Hepatocyte (in vitro differentiated cells): ENCODE measurements around the gene SDK1. TPM values are rescaled to one million over a fixed set of nuclear protein-coding genes. Genes with fewer than 3 reads are reported as not detected.

Source experiments
- DNase-seq: peaks from one replicate; pipeline ENCODE4 v3.0.0-alpha.2; 2016; ENCODE audit warnings: low spot score
- H2AFZ ChIP-seq: fragments of 200-600 bp; sonication (generic); 2 replicates; pipeline ENCODE4 v1.6.0; 2016; ENCODE audit warnings: antibody characterized with exemption, mild to moderate bottlenecking
- H3K27ac ChIP-seq: fragments of 200-600 bp; sonication (generic); 2 replicates; pipeline ENCODE4 v1.5.1; 2016; ENCODE audit warnings: mild to moderate bottlenecking
- H3K27me3 ChIP-seq: fragments of 200-600 bp; sonication (generic); 2 replicates; pipeline ENCODE4 v1.6.1; 2016
- H3K36me3 ChIP-seq: fragments of 200-600 bp; sonication (generic); replicated peaks from 2 replicates; pipeline ENCODE4 v1.5.1; 2016; ENCODE audit warnings: low read depth; ENCODE audit not compliant: insufficient read depth
- H3K4me1 ChIP-seq: fragments of 200-600 bp; sonication (generic); 2 replicates; pipeline ENCODE4 v1.5.1; 2016; ENCODE audit warnings: mild to moderate bottlenecking, moderate library complexity; ENCODE audit not compliant: insufficient read depth
- H3K4me2 ChIP-seq: fragments of 200-600 bp; sonication (generic); 2 replicates; pipeline ENCODE4 v1.6.0; 2016
- H3K4me3 ChIP-seq: fragments of 200-600 bp; sonication (generic); 2 replicates; pipeline ENCODE4 v1.5.1; 2016; ENCODE audit warnings: mild to moderate bottlenecking
- H3K79me2 ChIP-seq: fragments of 200-600 bp; sonication (generic); 2 replicates; pipeline ENCODE4 v1.6.0; 2017; ENCODE audit warnings: mild to moderate bottlenecking
- H3K9me2 ChIP-seq: fragments of 200-600 bp; sonication (generic); replicated peaks from 2 replicates; pipeline ENCODE4 v1.6.0; 2017; ENCODE audit warnings: mild to moderate bottlenecking; ENCODE audit not compliant: insufficient read depth
- H3K9me3 ChIP-seq: fragments of 200-600 bp; sonication (generic); 2 replicates; pipeline ENCODE4 v1.5.1; 2016; ENCODE audit warnings: low read depth, mild to moderate bottlenecking
- H4K20me1 ChIP-seq: fragments of 200-600 bp; sonication (generic); 2 replicates; pipeline ENCODE4 v1.6.0; 2016; ENCODE audit warnings: mild to moderate bottlenecking; ENCODE audit not compliant: insufficient read depth, poor library complexity, severe bottlenecking
- CTCF ChIP-seq: fragments of 200-600 bp; sonication (generic); IDR thresholded peaks from 2 replicates; pipeline ENCODE4 v1.5.1; 2016; ENCODE audit warnings: antibody characterized with exemption, mild to moderate bottlenecking; ENCODE audit not compliant: poor library complexity
- EZH2 ChIP-seq: fragments of 200-600 bp; sonication (generic); IDR thresholded peaks from 2 replicates; pipeline ENCODE4 v1.6.1; 2016; ENCODE audit warnings: antibody characterized with exemption, mild to moderate bottlenecking, borderline replicate concordance
- EZH2phosphoT487 ChIP-seq: fragments of 200-600 bp; sonication (generic); IDR thresholded peaks from one replicate; pipeline ENCODE4 v1.6.1; 2018; ENCODE audit warnings: antibody characterized with exemption, mild to moderate bottlenecking, low read depth, moderate library complexity; ENCODE audit not compliant: unreplicated experiment, severe bottlenecking
- WGBS: methylation state at CpG from one replicate; pipeline ENCODE4 v1.1.6; 2016; ENCODE audit warnings: low lambda C conversion rate; ENCODE audit errors: missing lambda C conversion rate; 5-methylcytosine and 5-hydroxymethylcytosine counted together
- polyA plus RNA-seq: library from polyadenylated mRNA; unstranded; fragments of >200 nt; fragmentation: Nextera tagmentation; extraction: Ambion mirVana; gene quantifications from 2 replicates; pipeline ENCODE4 v1.2.1, GENCODE V29; 2016
- total RNA-seq: library from RNA; depleted of rRNA; stranded (reverse); fragments of >200 nt; gene quantifications from 2 replicates; pipeline ENCODE4 v1.2.3, GENCODE V29; 2014

SDK1 gene
- total and polyA plus RNA-seq, 2 experiments from 2014 or later = 4.3 to 10.0 TPM

- no peak for TF ChIP-seq EZH2phosphoT487
- no peak for TF ChIP-seq EZH2
- no peak for TF ChIP-seq CTCF
- H3K4me2 ChIP-seq = no peak overlapping the region
- H3K27ac ChIP-seq = no peak overlapping the region
- no peaks in the 10 kb centered on the region for H3K79me2 ChIP-seq
- no peaks in the 10 kb centered on the region for H3K9me2 ChIP-seq
- H2AFZ ChIP-seq = no peak overlapping the region
- no peaks in the 10 kb centered on the region for H4K20me1 ChIP-seq
- WGBS = 95% methylated on average over 13 of the region's 13 CpGs
- no peaks in the 10 kb centered on the region for H3K9me3 ChIP-seq
- no peak overlapping the region for H3K4me3 ChIP-seq
- no peaks in the 10 kb centered on the region for H3K4me1 ChIP-seq
- no peaks in the 10 kb centered on the region for H3K36me3 ChIP-seq
- no peak for DNase-seq
- H3K27me3 ChIP-seq = no peaks in the 10 kb centered on the region
Observed at GRCh38 chr7:4080954-4081353, 779.9 kb downstream of the SDK1 start.

GRCh38 chr7:4083513-4083912 is 782.5 kb downstream of the SDK1 start:
- no peak for DNase-seq
- H3K9me3 ChIP-seq = no peaks in the 10 kb centered on the region
- no peaks in the 10 kb centered on the region for H3K79me2 ChIP-seq
- no peaks in the 10 kb centered on the region for H3K27me3 ChIP-seq
- no peak overlapping the region for H3K4me2 ChIP-seq
- H3K4me1 ChIP-seq = no peaks in the 10 kb centered on the region
- H4K20me1 ChIP-seq = no peaks in the 10 kb centered on the region
- no peak overlapping the region for H3K27ac ChIP-seq
- H3K4me3 ChIP-seq = no peak overlapping the region
- no peaks in the 10 kb centered on the region for H3K36me3 ChIP-seq
- H3K9me2 ChIP-seq = no peaks in the 10 kb centered on the region
- 87% methylated on average over 1 of the region's 1 CpG for WGBS
- H2AFZ ChIP-seq = no peak overlapping the region
- TF ChIP-seq CTCF (no peak), EZH2phosphoT487 (no peak), EZH2 (no peak)

GRCh38 chr7:4084271-4084670 is 783.2 kb downstream of the SDK1 start:
- Histone ChIP-seq H3K27ac (no peak overlapping the region), H3K79me2 (no peaks in the 10 kb centered on the region), H3K4me2 (no peak overlapping the region), H3K4me3 (no peak overlapping the region), H3K9me3 (no peaks in the 10 kb centered on the region), H3K4me1 (no peaks in the 10 kb centered on the region), H4K20me1 (no peaks in the 10 kb centered on the region), H3K36me3 (no peaks in the 10 kb centered on the region), H3K9me2 (no peaks in the 10 kb centered on the region), H2AFZ (no peak overlapping the region), H3K27me3 (no peaks in the 10 kb centered on the region)
- no peak for DNase-seq
- WGBS = 96% methylated on average over 6 of the region's 6 CpGs
- no peak for TF ChIP-seq EZH2phosphoT487
- no peak for TF ChIP-seq CTCF
- no peak for TF ChIP-seq EZH2
